ENCODE data around the gene OPN5. TPM values are rescaled to one million over a fixed set of nuclear protein-coding genes. Genes with fewer than 3 reads are reported as not detected.

Gene OPN5
- total RNA-seq, 1 donor from 2014 or later = not detected

DNA sequence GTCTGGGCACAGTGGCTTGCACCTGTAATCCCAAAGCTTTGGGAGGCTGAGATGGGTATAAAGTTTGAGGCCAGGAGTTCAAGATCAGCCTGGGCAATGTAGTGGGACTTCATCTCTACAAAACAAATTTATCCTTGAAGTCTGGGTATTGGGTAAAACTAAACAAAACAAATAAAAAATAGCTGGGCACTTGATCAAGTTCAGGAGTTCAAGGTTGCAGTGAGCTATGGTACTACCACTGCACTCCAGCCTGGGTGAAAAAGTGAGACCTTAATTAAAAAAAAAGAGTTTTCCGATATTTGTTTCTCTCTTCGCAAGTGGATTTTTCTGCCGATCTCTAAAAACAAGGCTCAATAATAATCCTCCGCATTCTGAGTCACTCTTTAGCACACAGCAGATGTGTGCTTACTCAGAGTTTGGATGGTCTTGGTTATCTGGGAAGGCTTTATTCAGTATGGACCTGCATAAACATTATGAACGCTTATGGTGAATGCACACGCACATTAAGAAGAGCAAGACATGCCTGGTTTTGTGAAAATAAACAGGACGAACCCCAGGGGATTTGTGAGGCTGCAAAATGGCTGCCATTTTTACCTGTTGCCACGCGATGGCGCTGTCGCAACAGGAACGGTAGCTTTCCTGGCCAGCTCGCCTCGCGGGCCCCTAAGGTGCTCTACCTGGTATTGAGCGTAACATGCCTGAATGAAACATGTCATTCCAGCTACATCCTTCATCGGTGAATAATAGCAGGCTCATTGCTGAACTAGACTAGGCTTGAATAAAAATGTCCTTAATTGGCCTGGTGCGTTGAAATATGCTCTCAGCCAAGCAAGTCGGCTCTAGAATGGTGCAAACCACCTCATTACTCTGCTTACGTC lies 6.0 kb downstream of the OPN5 start:
- intact Hi-C loops (cut with micrococcal nuclease) = loop anchor here (1.0 to 5.0 kb wide), 3 partner anchors 373 to 1819 kb away; no protein-coding TSS in a partner anchor

- intact Hi-C loops (cut with micrococcal nuclease) = loop anchor here (1.0 to 5.0 kb wide), 3 partner anchors 374 to 1819 kb away; no protein-coding TSS in a partner anchor
These were observed 6.7 kb downstream of the OPN5 start for GRCh38 chr6:47788498-47788884.

- intact Hi-C loops (cut with micrococcal nuclease) = loop anchor here (2.0 to 5.0 kb wide), 2 partner anchors 375 to 1818 kb away; no protein-coding TSS in a partner anchor
These were observed 7.7 kb downstream of the OPN5 start for GRCh38 chr6:47789553-47789952.

- intact Hi-C loops (cut with micrococcal nuclease) = no loop called here
These were observed 10.4 kb downstream of the OPN5 start for GRCh38 chr6:47792216-47792733.

DNA sequence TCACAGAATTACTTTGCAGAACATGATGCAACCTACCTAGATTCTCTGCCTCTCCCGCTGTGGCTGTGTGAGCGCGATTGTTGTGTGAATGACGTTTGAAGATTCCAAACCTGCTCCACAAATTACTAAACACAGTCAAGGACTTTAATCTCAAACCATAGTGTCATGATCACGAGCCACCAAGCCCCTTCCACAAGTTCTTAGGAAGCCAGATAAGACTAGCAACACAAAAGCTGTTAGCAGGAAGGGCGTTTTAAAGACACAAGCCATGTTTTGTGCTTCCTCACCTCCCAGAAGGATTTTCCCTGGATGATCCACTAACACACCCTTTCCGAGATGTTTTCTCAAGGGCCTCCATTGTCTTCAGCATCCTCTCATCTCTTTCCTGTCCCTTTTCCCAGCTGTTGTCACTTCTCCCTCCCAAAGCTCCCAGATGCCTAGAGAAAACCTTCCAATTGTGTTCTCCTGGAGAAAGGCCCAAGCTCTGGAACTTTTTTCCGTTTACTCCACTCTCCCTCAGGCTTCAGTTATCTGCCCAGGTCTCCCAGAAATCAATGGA lies 12.8 kb downstream of the OPN5 start:
- intact Hi-C loops (cut with micrococcal nuclease) = no loop called here

DNA sequence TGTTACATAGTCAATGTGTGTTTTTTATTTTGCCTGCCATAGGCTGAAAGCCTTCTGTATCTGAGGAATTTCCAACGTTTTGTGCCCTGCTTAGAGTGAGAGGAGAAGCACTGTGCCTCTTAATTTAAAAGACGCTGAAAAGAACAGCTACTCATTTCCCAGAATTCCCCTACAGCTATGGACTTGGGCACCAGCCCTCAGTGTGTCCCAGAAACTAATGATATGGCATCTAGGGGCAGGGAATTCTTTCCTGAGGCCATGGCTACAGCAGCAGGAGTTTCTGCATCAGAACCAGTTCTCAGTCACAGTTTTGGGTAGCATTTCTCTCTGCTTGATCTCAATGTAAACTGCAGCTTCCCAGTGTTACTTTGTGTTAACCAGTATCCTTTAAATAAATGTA lies 20.2 kb downstream of the OPN5 start:
- intact Hi-C loops (cut with micrococcal nuclease) = no loop called here

GRCh38 chr6:47804821-47805220 lies 23.0 kb downstream of the OPN5 start:
- intact Hi-C loops (cut with micrococcal nuclease) = no loop called here

DNA sequence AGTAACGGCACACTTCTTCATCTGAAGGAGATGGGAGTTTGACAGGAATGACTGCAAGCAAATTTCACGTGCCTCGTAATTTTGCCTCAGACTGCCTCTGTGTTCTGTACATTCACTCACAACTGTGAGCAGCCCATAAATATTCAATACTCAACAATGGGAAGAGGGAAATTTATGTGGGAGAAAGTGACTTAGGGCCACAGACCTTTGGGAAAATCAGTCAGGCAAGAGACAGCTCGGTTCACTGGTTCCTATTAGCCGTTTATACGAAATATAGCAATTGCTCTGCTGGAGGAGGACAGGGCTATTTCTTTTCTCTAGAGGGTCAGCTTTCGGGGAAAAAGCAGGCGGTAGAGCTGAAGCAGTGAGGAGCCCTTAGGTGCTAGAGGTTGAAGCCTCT lies 28.0 kb downstream of the OPN5 start:
- intact Hi-C loops (cut with micrococcal nuclease) = no loop called here

DNA sequence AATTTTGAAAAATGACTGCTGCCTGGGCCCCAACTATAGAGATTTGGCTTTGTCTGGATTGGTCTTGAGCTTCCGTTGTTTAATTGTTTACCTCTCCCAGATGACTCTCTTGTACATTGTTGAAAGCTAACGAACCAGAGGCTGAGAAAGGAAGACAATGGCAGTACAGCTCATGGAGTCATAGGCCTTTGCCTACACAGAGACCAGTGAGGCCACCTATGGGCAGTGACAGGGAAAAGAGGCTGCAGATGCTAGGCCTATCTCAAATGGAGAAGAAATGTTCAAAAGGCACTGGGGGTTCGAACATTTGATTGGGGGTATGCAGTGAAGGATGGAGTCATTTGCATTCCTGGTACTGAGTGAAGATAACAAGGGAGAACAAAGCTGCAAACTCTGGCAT lies 29.1 kb downstream of the OPN5 start:
- intact Hi-C loops (cut with micrococcal nuclease) = no loop called here

DNA sequence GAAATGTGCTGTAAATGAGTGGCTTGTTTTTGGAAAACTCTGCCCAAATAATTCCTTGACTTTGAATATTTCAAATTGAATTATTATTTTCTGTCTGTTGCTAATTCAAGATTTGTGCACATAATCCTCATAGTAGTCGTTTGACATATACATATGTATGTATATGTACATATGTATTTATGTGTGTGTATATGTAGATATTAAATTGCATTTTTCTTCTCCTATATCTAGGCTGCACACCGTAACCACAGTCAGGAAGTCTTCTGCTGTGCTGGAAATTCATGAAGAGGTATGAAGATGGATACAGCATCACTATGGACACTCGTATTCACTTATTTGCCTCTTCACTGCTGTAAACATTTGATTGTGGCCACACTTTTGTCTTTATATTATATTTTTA lies 29.6 kb downstream of the OPN5 start:
- intact Hi-C loops (cut with micrococcal nuclease) = no loop called here

DNA sequence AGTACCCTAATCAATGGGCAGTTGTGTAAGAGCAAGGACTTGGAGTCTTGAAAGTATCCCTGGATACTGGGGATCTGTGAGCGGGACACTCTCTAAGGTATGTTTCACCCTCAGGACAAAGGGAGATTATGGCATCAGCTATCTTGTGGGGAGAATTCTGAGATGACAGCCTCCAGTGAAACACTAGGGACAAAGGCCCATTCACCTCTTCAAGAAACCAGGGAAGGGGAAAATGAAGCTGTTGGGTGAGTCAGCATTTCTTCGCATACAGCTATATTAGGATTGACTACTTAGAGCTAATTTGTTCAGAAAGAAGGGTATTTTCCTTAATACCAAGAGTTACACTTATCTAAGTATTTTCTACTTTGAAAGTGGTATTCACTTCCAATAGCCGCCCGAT lies 35.9 kb downstream of the OPN5 start:
- intact Hi-C loops (cut with micrococcal nuclease) = no loop called here

DNA sequence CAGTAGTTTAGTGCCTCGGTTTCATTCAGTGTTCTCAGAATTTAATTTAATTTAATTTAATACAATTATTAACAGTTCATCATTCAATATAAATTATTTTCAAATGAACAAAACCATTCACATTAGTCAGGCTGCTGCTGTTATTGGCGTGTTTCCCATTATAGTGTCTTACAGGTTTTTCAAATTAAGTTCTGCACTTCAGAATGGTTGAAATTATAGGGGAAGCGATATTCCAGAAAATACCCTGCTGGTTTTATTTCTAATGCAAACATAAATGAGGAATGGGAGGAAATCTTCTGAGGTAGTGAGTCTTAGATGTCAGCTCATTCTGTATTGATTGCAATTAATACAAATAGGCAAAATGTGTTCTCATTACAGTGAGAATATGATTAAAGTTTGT lies 37.6 kb downstream of the OPN5 start:
- intact Hi-C loops (cut with micrococcal nuclease) = no loop called here

GRCh38 chr6:47822856-47823554 lies 41.2 kb downstream of the OPN5 start:
- intact Hi-C loops (cut with micrococcal nuclease) = no loop called here

- intact Hi-C loops (cut with micrococcal nuclease) = no loop called here
These were observed 50.7 kb downstream of the OPN5 start for GRCh38 chr6:47832386-47833100.

DNA sequence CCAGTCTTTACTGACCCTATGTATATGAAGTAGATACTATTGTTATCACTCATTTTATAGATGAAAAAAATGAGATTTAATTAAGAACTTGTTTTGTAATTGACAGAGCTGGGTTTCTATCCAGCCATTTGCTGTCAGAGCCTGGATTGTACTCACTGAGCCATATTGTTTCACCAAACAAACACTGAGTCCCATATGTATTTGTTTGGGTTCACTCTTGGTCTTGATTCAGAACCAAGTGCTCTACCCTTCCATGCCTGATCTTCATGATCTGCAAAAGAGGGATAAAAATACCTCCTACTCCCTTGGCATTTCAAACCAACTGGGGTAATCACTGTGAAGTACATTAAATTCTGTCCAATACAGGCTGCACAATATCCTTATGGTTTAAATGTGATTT lies 52.4 kb downstream of the OPN5 start:
- intact Hi-C loops (cut with micrococcal nuclease) = no loop called here

DNA sequence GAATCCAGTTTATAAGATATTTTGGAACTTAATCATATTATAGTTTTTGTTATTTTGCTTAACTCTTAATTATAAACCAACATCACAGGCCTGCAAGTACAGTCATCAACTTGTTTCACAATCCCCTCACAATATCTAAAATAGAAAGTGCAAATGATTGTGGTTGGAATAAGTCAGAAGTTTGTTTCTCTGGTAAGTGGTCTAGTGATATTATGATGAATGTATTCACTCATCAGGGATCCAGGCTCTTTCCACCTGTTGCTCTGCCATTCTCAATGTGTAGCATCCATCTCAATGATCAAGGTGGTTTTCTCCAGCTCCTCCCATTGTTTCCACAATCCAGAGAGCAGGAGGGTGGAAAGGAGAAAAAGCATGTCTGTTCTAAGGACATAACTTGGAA lies 54.2 kb downstream of the OPN5 start:
- intact Hi-C loops (cut with micrococcal nuclease) = no loop called here

- intact Hi-C loops (cut with micrococcal nuclease) = no loop called here
These were observed 54.8 kb downstream of the OPN5 start for GRCh38 chr6:47836639-47837038.

DNA sequence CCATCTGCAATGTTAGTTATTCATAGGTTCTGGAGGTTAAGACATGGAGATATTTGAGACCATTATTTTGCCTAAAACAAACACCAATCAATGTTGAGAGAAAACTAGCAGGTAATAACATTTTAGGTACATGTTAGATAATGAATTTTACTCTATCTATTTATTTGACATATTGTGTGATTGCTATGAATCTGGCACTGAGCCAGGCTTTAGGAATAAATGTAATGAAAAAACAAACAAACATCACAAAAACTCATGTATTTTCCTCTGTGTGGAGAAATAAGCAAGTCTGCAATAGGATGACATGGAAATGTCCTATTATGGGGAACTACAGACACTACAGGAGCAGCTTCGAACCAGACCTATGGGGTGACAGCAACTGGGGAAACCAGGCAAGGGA lies 57.8 kb downstream of the OPN5 start:
- intact Hi-C loops (cut with micrococcal nuclease) = no loop called here

GRCh38 chr6:47844881-47845280 lies 63.0 kb downstream of the OPN5 start:
- intact Hi-C loops (cut with micrococcal nuclease) = no loop called here

DNA sequence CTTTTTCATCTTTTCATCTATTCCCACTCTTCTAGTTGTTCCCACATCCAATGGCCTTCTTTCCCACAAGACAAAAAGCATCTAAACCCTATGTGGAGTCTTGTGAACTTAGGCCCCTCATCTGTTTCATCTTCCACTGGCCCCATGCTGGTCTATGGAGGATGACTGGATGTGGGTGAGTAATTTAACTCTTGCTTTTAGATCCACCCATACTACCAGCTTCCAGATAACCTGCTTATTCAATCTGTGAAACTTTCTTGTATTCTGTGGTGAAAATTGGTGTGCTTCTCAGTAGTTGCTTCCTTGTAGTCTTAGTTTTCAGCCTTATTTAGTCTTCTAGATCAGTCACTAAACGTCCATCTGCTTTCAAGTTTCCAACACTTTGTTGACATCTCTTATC lies 64.9 kb downstream of the OPN5 start:
- intact Hi-C loops (cut with micrococcal nuclease) = no loop called here

GRCh38 chr6:47851091-47851490 lies 69.3 kb downstream of the OPN5 start:
- intact Hi-C loops (cut with micrococcal nuclease) = no loop called here
